Prostate gland (tissue), 2 donors: ENCODE measurements around the gene TMEM35B.

Experiments
- CTCF ChIP-seq, 4 experiments: fragments of 200-600 bp in 2 of 4; fragments of 450-650 bp in 2 of 4; sonication (generic) in 2 of 4; IDR thresholded peaks; 1 replicate in 3 of 4; 2 replicates in 1 of 4; pipeline ENCODE4 v1.5.1; 2016 to 2019; ENCODE audit warnings: antibody characterized with exemption in 4 of 4, mild to moderate bottlenecking in 2 of 4, moderate library complexity in 2 of 4
- POLR2A ChIP-seq: fragments of 450-650 bp; IDR thresholded peaks from one replicate; pipeline ENCODE4 v1.6.1; 2016; ENCODE audit warnings: antibody characterized with exemption, mild to moderate bottlenecking
- POLR2AphosphoS5 ChIP-seq: sonication (generic); formaldehyde crosslinking; IDR thresholded peaks from one replicate; pipeline ENCODE4 v1.6.1; 2017; ENCODE audit warnings: antibody characterized with exemption

- TF ChIP-seq CTCF (IDR thresholded peaks at IDR 0.05) = no peak
- no peak for TF ChIP-seq POLR2A
- TF ChIP-seq POLR2AphosphoS5 = no peak
Measured at GRCh38 chr1:34982820-34983376, 2.2 kb downstream of the TMEM35B start.
